Endothelial cell of umbilical vein (primary cell): Measurements from ENCODE around the gene GHRH. TPM values are rescaled to one million over a fixed set of nuclear protein-coding genes. Genes with fewer than 3 reads are reported as not detected.

ENCODE experiments used
- BruUV-seq: library from RNA; stranded (reverse); fragments of 400-500 nt; replicated peaks from 2 replicates; lab custom pipeline; 2021; lab: Mats Ljungman, UMichigan
- CTCF ChIA-PET: fragments of 300-600, 350-600 bp; sonication (Branson Sonifier 250); formaldehyde crosslinking; loops from one replicate; lab custom pipeline; 2021; ENCODE audit warnings: antibody characterized with exemption, inconsistent platforms; lab: Charles Lee
- POLR2A ChIA-PET: fragments of 300-600, 350-600 bp; sonication (Branson Sonifier 250); formaldehyde crosslinking; loops from one replicate; lab custom pipeline; 2021; ENCODE audit warnings: antibody characterized with exemption, inconsistent platforms; lab: Charles Lee
- DNase-seq: peaks from one replicate; pipeline ENCODE4 v3.0.0-alpha.2; 2011; ENCODE audit warnings: low read depth, low spot score
- FAIRE-seq: peaks from 2 replicates; lab custom pipeline; 2011; peaks lifted over from hg19 to GRCh38; lab: Jason Lieb, UNC
- H2AFZ ChIP-seq: 2 replicates; pipeline ENCODE4 v1.6.0; 2012; ENCODE audit warnings: low read depth, low read length, control low read depth, inconsistent platforms
- H3K27ac ChIP-seq: 2 replicates; pipeline ENCODE4 v1.5.1; 2011; ENCODE audit warnings: low read depth, mild to moderate bottlenecking, control low read depth, low read length, moderate library complexity; ENCODE audit not compliant: insufficient read depth
- H3K27me3 ChIP-seq, 2 experiments: 2 replicates each; pipeline versions ENCODE4 v1.6.0 to v1.6.1; 2011; ENCODE audit warnings: low read length in 2 of 2, mixed read lengths in 1 of 2; ENCODE audit not compliant: control insufficient read depth in 2 of 2, insufficient read depth in 2 of 2
- H3K36me3 ChIP-seq, 2 experiments: 2 replicates in 1 of 2; 3 replicates in 1 of 2; pipeline ENCODE4 v1.5.1; 2011; ENCODE audit warnings: low read length in 2 of 2, mild to moderate bottlenecking in 1 of 2, moderate library complexity in 1 of 2; ENCODE audit not compliant: control insufficient read depth in 2 of 2, insufficient read depth in 2 of 2; ENCODE audit errors: extremely low read depth in 1 of 2
- H3K4me1 ChIP-seq: 3 replicates; pipeline ENCODE4 v1.5.1; 2011; ENCODE audit warnings: mild to moderate bottlenecking, low read length; ENCODE audit not compliant: control insufficient read depth, insufficient read depth; ENCODE audit errors: extremely low read depth
- H3K4me2 ChIP-seq: 2 replicates; pipeline ENCODE4 v1.6.1; 2011; ENCODE audit warnings: low read length, control low read depth, mixed read lengths; ENCODE audit not compliant: insufficient read depth
- H3K4me3 ChIP-seq, 3 experiments: fragments of 200-600 bp in 1 of 3; sonication (generic), shearing (Covaris generic) in 1 of 3; replicated peaks in 1 of 3; 2 replicates each; pipeline ENCODE4 v1.5.1; 2011 to 2016; ENCODE audit warnings: control low read depth in 3 of 3, low read length in 3 of 3, mild to moderate bottlenecking in 2 of 3, inconsistent platforms in 1 of 3, low read depth in 1 of 3, moderate library complexity in 1 of 3; ENCODE audit not compliant: insufficient read depth in 1 of 3
- H3K79me2 ChIP-seq: 2 replicates; pipeline ENCODE4 v1.6.0; 2012; ENCODE audit warnings: low read length, inconsistent platforms; ENCODE audit not compliant: control insufficient read depth, insufficient read depth
- H3K9ac ChIP-seq: replicated peaks from 2 replicates; pipeline ENCODE3; 2011; ENCODE audit warnings: low read length, control low read depth; ENCODE audit not compliant: insufficient read depth; ENCODE audit errors: extremely low read depth
- H3K9me1 ChIP-seq: replicated peaks from 3 replicates; pipeline ENCODE4 v1.6.0; 2011; ENCODE audit warnings: mild to moderate bottlenecking, low read length; ENCODE audit not compliant: control insufficient read depth, insufficient read depth; ENCODE audit errors: extremely low read depth
- H3K9me3 ChIP-seq: replicated peaks from 2 replicates; pipeline ENCODE4 v1.5.1; 2012; ENCODE audit warnings: low read length, inconsistent platforms; ENCODE audit not compliant: control insufficient read depth, insufficient read depth
- H4K20me1 ChIP-seq: replicated peaks from 2 replicates; pipeline ENCODE3; 2011; ENCODE audit warnings: mild to moderate bottlenecking, low read length; ENCODE audit not compliant: control insufficient read depth, insufficient read depth; ENCODE audit errors: extremely low read depth
- EZH2 ChIP-seq: IDR thresholded peaks from 2 replicates; pipeline ENCODE4 v1.6.1; 2012; ENCODE audit warnings: borderline replicate concordance, low read depth, mild to moderate bottlenecking, moderate library complexity, low read length, inconsistent platforms; ENCODE audit not compliant: severe bottlenecking
- FOS ChIP-seq: IDR thresholded peaks from 2 replicates; pipeline ENCODE4 v1.6.1; 2011; ENCODE audit warnings: mild to moderate bottlenecking, low read length, moderate library complexity, borderline replicate concordance; ENCODE audit not compliant: insufficient read depth
- GATA2 ChIP-seq: IDR thresholded peaks from 2 replicates; pipeline ENCODE4 v1.7.0; 2011; ENCODE audit warnings: low read depth, mild to moderate bottlenecking, moderate library complexity, mixed read lengths, low read length; ENCODE audit not compliant: insufficient read length, insufficient read depth
- JUN ChIP-seq: IDR thresholded peaks from 2 replicates; pipeline ENCODE4 v1.6.1; 2011; ENCODE audit warnings: borderline replicate concordance, low read depth; ENCODE audit not compliant: insufficient read length, insufficient read depth
- MYC ChIP-seq: IDR thresholded peaks from one replicate; pipeline ENCODE4 v1.6.1; 2011; ENCODE audit warnings: mild to moderate bottlenecking, low read depth, low read length
- POLR2A ChIP-seq: IDR thresholded peaks from 2 replicates; pipeline ENCODE4 v1.6.1; 2012; ENCODE audit warnings: low read depth, mild to moderate bottlenecking, control low read depth, low read length
- POLR2AphosphoS5 ChIP-seq: IDR thresholded peaks from 2 replicates; pipeline ENCODE4 v1.6.1; 2012; ENCODE audit warnings: low read depth, mild to moderate bottlenecking, control low read depth, low read length, moderate library complexity; ENCODE audit not compliant: insufficient read depth
- dilution Hi-C: fragments of 300-500 bp; cut with MboI; formaldehyde crosslinking; loops from one replicate; pipeline ENCODE4 v1.15.0; 2019; ENCODE audit warnings: low sequenced_read_pairs; ENCODE audit not compliant: extremely low pct_ligation_motif_present
- intact Hi-C: fragments of 100-400 bp; cut with micrococcal nuclease; formaldehyde crosslinking; loops from one replicate; pipeline ENCODE4 v1.10.0; 2022
- polyA plus RNA-seq, 4 experiments: library from polyadenylated mRNA; depleted of rRNA in 3 of 4; stranded (reverse) in 3 of 4; unstranded in 1 of 4; fragments of >200 nt; gene quantifications; 2 replicates each; pipeline versions ENCODE4 v1.2.1 to v1.2.3, GENCODE V29; 2011 to 2012; ENCODE audit warnings: missing spikeins in 1 of 4
- total RNA-seq: library from RNA; stranded (reverse); gene quantifications from 2 replicates; pipeline ENCODE4 v1.2.3, GENCODE V29; 2021
- TF ChIP-seq, protein P1 (sequence below), 2 donors: IDR thresholded peaks; 1 replicate in 1 of 2; 2 replicates in 1 of 2; pipeline ENCODE4 v1.5.1; 2011; ENCODE audit warnings: low read length in 2 of 2, mild to moderate bottlenecking in 2 of 2, moderate library complexity in 2 of 2, control low read depth in 1 of 2, inconsistent platforms in 1 of 2, low read depth in 1 of 2; ENCODE audit not compliant: insufficient read depth in 1 of 2; ENCODE audit errors: extremely low read depth in 1 of 2
- TF ChIP-seq, protein P2 (sequence below): IDR thresholded peaks from 2 replicates; pipeline ENCODE4 v1.6.1; 2011; ENCODE audit not compliant: insufficient read depth, insufficient read length

GHRH gene
- total and polyA plus RNA-seq, 2 donors (not counting 3 experiments of a cell fraction or from before 2014, with no cell fraction given) = not detected

- Histone ChIP-seq H3K9ac (no peak overlapping the region), H3K79me2 (no peaks in the 10 kb centered on the region), H3K27ac (no peak overlapping the region), H2AFZ (no peak overlapping the region), H4K20me1 (no peaks in the 10 kb centered on the region), H3K9me1 (no peaks in the 10 kb centered on the region), H3K4me1 (peaks cover 9% of the 10 kb centered on the region), H3K9me3 (no peaks in the 10 kb centered on the region), H3K4me2 (no peak overlapping the region), H3K27me3 (peaks cover 0 to 5% of the 10 kb centered on the region in 2 experiments), H3K4me3 (no peak overlapping the region), H3K36me3 (no peaks in the 10 kb centered on the region)
- no peak for FAIRE-seq
- intact Hi-C loops = no loop called here
- DNase-seq = no peak
- dilution Hi-C loops = no loop called here
- no TSS peak for BruUV-seq
- TF ChIP-seq JUN (no peak), GATA2 (no peak), MYC (no peak), POLR2A (no peak), POLR2AphosphoS5 (no peak), EZH2 (no peak), FOS (no peak)
- TF ChIP-seq, protein P1, sequence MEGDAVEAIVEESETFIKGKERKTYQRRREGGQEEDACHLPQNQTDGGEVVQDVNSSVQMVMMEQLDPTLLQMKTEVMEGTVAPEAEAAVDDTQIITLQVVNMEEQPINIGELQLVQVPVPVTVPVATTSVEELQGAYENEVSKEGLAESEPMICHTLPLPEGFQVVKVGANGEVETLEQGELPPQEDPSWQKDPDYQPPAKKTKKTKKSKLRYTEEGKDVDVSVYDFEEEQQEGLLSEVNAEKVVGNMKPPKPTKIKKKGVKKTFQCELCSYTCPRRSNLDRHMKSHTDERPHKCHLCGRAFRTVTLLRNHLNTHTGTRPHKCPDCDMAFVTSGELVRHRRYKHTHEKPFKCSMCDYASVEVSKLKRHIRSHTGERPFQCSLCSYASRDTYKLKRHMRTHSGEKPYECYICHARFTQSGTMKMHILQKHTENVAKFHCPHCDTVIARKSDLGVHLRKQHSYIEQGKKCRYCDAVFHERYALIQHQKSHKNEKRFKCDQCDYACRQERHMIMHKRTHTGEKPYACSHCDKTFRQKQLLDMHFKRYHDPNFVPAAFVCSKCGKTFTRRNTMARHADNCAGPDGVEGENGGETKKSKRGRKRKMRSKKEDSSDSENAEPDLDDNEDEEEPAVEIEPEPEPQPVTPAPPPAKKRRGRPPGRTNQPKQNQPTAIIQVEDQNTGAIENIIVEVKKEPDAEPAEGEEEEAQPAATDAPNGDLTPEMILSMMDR (IDR thresholded peaks at IDR 0.05; ENCODE audit: extremely low read depth in 1 of 2, insufficient read depth in 1 of 2, low read depth in 1 of 2, low read length in 2 of 2) = no peak
- TF ChIP-seq, protein P2, sequence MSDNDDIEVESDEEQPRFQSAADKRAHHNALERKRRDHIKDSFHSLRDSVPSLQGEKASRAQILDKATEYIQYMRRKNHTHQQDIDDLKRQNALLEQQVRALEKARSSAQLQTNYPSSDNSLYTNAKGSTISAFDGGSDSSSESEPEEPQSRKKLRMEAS = no peak
- POLR2A ChIA-PET = interaction anchor here (0.5 kb wide), 1 partner anchor 11 kb away, joined by 3 read pairs; no protein-coding TSS in a partner anchor
- CTCF ChIA-PET = interaction anchor here (1.0 kb wide), 1 partner anchor 9 kb away, joined by 4 read pairs; no protein-coding TSS in a partner anchor
Measured at GRCh38 chr20:37278966-37279590, 17.5 kb upstream of the GHRH start.
